K562 (cell line): ENCODE data around the gene PKP1. TPM values are rescaled to one million over a fixed set of nuclear protein-coding genes. Genes with fewer than 3 reads are reported as not detected.

Experiments used
- ATAC-seq: fragments of 200-7000 bp; cut with Tn5 transposase; 3 replicates; pipeline ENCODE4 v1.9.1; 2020; ENCODE audit warnings: moderate library complexity
- BruUV-seq: library from RNA; stranded (reverse); fragments of 400-500 nt; replicated peaks from 2 replicates; lab custom pipeline; 2021; lab: Mats Ljungman, UMichigan
- CTCF ChIA-PET: fragments of 300-600 bp; formaldehyde crosslinking; extraction: SDS; loops from one replicate; lab custom pipeline; 2021; ENCODE audit warnings: low intra/inter-chr PET ratio; lab: Yijun Ruan, JAX
- POLR2A ChIA-PET: fragments of 300-600, 350-650 bp; sonication (Branson Sonifier 250); formaldehyde crosslinking; extraction: SDS; loops from one replicate; lab custom pipeline; 2021; ENCODE audit warnings: antibody characterized with exemption, inconsistent platforms; lab: Yijun Ruan, JAX
- DNase-seq, 4 experiments: peaks; one replicate each; pipeline versions ENCODE4 v3.0.0 to v3.0.0-alpha.2; 2011 to 2018; ENCODE audit warnings: low spot score in 3 of 4, mixed read lengths in 3 of 4; ENCODE audit errors: extremely low read depth in 1 of 4
- FAIRE-seq: peaks from 2 replicates; lab custom pipeline; 2011; peaks lifted over from hg19 to GRCh38; lab: Jason Lieb, UNC
- H2AFZ ChIP-seq: 2 replicates; pipeline ENCODE4 v1.6.0; 2011; ENCODE audit warnings: low read depth, low read length, control low read depth, inconsistent platforms
- H3K27ac ChIP-seq: fragments of 200-600 bp; 3 replicates; pipeline ENCODE4 v1.8.0; 2011; ENCODE audit warnings: low read depth, mild to moderate bottlenecking, control low read depth, inconsistent platforms, low read length, moderate library complexity, mixed read lengths; ENCODE audit errors: extremely low read depth
- H3K27me3 ChIP-seq, 2 experiments: fragments of 300-600 bp in 1 of 2; 2 replicates in 1 of 2; 3 replicates in 1 of 2; pipeline versions ENCODE4 v1.6.0 to v1.8.0; 2011; ENCODE audit warnings: inconsistent platforms in 2 of 2, low read length in 2 of 2, mild to moderate bottlenecking in 1 of 2, mixed read lengths in 1 of 2, moderate library complexity in 1 of 2; ENCODE audit not compliant: control insufficient read depth in 2 of 2, insufficient read depth in 2 of 2
- H3K36me3 ChIP-seq: fragments of 300-600 bp; 3 replicates; pipeline ENCODE4 v1.8.0; 2011; ENCODE audit warnings: mild to moderate bottlenecking, low read length, inconsistent platforms; ENCODE audit not compliant: control insufficient read depth, insufficient read depth
- H3K4me1 ChIP-seq, 2 experiments: fragments of 200-600 bp in 1 of 2; replicated peaks in 1 of 2; 2 replicates in 1 of 2; 3 replicates in 1 of 2; pipeline versions ENCODE4 v1.5.1 to v1.8.0; 2011; ENCODE audit warnings: inconsistent platforms in 2 of 2, low read length in 2 of 2, mild to moderate bottlenecking in 1 of 2, mixed read lengths in 1 of 2, moderate library complexity in 1 of 2; ENCODE audit not compliant: control insufficient read depth in 2 of 2, insufficient read depth in 2 of 2
- H3K4me2 ChIP-seq: 2 replicates; pipeline ENCODE4 v1.6.1; 2011; ENCODE audit warnings: low read length, control low read depth, inconsistent platforms, mixed read lengths; ENCODE audit not compliant: insufficient read depth
- H3K4me3 ChIP-seq: fragments of 200-600 bp; sonication (generic), shearing (Covaris generic); 2 replicates; pipeline ENCODE4 v1.5.1; 2016; ENCODE audit warnings: control low read depth, inconsistent platforms
- H3K79me2 ChIP-seq: fragments of 200-600 bp; 3 replicates; pipeline ENCODE4 v1.8.0; 2011; ENCODE audit warnings: low read length, inconsistent platforms; ENCODE audit not compliant: control insufficient read depth, insufficient read depth
- H3K9ac ChIP-seq, 2 experiments: 2 replicates each; pipeline versions ENCODE4 v1.6.0 to v1.6.1; 2011; ENCODE audit warnings: low read depth in 2 of 2, low read length in 2 of 2, control low read depth in 1 of 2, inconsistent platforms in 1 of 2, mild to moderate bottlenecking in 1 of 2, mixed read lengths in 1 of 2; ENCODE audit not compliant: insufficient read depth in 1 of 2
- H3K9me1 ChIP-seq: one replicate; pipeline ENCODE4 v1.6.0; 2011; ENCODE audit warnings: inconsistent platforms, mild to moderate bottlenecking, low read length, moderate library complexity; ENCODE audit not compliant: control insufficient read depth, insufficient read depth
- H3K9me3 ChIP-seq: replicated peaks from 2 replicates; pipeline ENCODE4 v1.5.1; 2011; ENCODE audit warnings: low read depth, low read length, inconsistent platforms; ENCODE audit not compliant: control insufficient read depth, insufficient read depth
- H4K20me1 ChIP-seq: replicated peaks from 2 replicates; pipeline ENCODE4 v1.6.1; 2011; ENCODE audit warnings: low read length, inconsistent platforms, mixed read lengths; ENCODE audit not compliant: control insufficient read depth, insufficient read depth
- ATF2 ChIP-seq: sonication (generic); formaldehyde crosslinking; IDR thresholded peaks from 2 replicates; pipeline ENCODE4 v1.8.1; 2022; ENCODE audit warnings: missing genetic modification reagents
- GATAD2B ChIP-seq: fragments of 450-650 bp; IDR thresholded peaks from 2 replicates; pipeline ENCODE4 v1.6.1; 2017; ENCODE audit warnings: mild to moderate bottlenecking, borderline replicate concordance
- HDAC3 ChIP-seq: fragments of 450-650 bp; IDR thresholded peaks from 2 replicates; pipeline ENCODE4 v1.6.1; 2018; ENCODE audit warnings: borderline replicate concordance, mild to moderate bottlenecking, moderate library complexity; ENCODE audit not compliant: partially characterized antibody
- KHSRP ChIP-seq: fragments of 450-650 bp; IDR thresholded peaks from 2 replicates; pipeline ENCODE4 v1.6.1; 2017
- NEUROD1 ChIP-seq: fragments of 150-350 bp; IDR thresholded peaks from 2 replicates; pipeline ENCODE4 v1.6.1; 2014; ENCODE audit warnings: borderline replicate concordance, low read length, low read depth; ENCODE audit not compliant: partially characterized antibody
- NFATC3 ChIP-seq: fragments of 450-650 bp; IDR thresholded peaks from 2 replicates; pipeline ENCODE4 v1.6.1; 2017; ENCODE audit warnings: mild to moderate bottlenecking
- RCOR1 ChIP-seq, 2 experiments: IDR thresholded peaks; 2 replicates each; pipeline ENCODE4 v1.6.1; 2012; ENCODE audit warnings: low read depth in 2 of 2, low read length in 2 of 2, borderline replicate concordance in 1 of 2, improper control_type of control experiment in 1 of 2
- SIX5 ChIP-seq, 2 experiments: IDR thresholded peaks; 2 replicates each; pipeline ENCODE4 v1.6.1; 2011; ENCODE audit warnings: low read length in 2 of 2, borderline replicate concordance in 1 of 2, low read depth in 1 of 2, mild to moderate bottlenecking in 1 of 2, moderate library complexity in 1 of 2; ENCODE audit not compliant: insufficient read depth in 1 of 2
- TCF7L2 ChIP-seq: fragments of 150-350 bp; IDR thresholded peaks from 2 replicates; pipeline ENCODE4 v1.6.1; 2016; ENCODE audit warnings: low read depth, mild to moderate bottlenecking, low read length, moderate library complexity
- USF2 ChIP-seq: sonication (generic); formaldehyde crosslinking; IDR thresholded peaks from 2 replicates; pipeline ENCODE4 v1.5.0; 2020; ENCODE audit warnings: missing genetic modification reagents
- ZC3H11A ChIP-seq: IDR thresholded peaks from 2 replicates; pipeline ENCODE4 v1.6.1; 2012; ENCODE audit warnings: low read depth, low read length, improper control_type of control experiment
- ZKSCAN8 ChIP-seq: fragments of 200-800 bp; sonication (Bioruptor generic); IDR thresholded peaks from 2 replicates; pipeline ENCODE4 v1.6.1; 2016; ENCODE audit warnings: missing genetic modification characterization, missing compliant biosample characterization
- ZNF717 ChIP-seq: fragments of 250-450 bp; sonication (Bioruptor Pico); IDR thresholded peaks from 2 replicates; pipeline ENCODE4 v1.5.0; 2021
- WGBS: fragments of 100-300 bp; shearing (Covaris generic); methylation state at CpG from one replicate; pipeline ENCODE4 v1.1.6; 2016; ENCODE audit warnings: low coverage, mixed read lengths; ENCODE audit not compliant: insufficient coverage; ENCODE audit errors: missing lambda C conversion rate; 5-methylcytosine and 5-hydroxymethylcytosine counted together
- in situ Hi-C: fragments of 300-500 bp; cut with MboI; formaldehyde crosslinking; loops from 4 replicates; pipeline ENCODE4 v1.15.0; 2018; ENCODE audit warnings: inconsistent platforms, mixed read lengths
- intact Hi-C: fragments of 100-400 bp; cut with micrococcal nuclease; formaldehyde crosslinking; loops from 2 replicates; pipeline ENCODE4 v1.14.2; 2022
- polyA plus RNA-seq, 8 experiments: library from polyadenylated mRNA; depleted of rRNA in 4 of 8; stranded (reverse) in 5 of 8; unstranded in 3 of 8; fragments of >200 nt; fragmentation: Nextera tagmentation in 2 of 8; fragmentation: Illumina TruSeq in 1 of 8; extraction: Ambion mirVana in 2 of 8; extraction: Trizol in 1 of 8; gene quantifications; 2 replicates each; pipeline versions ENCODE4 v1.2.1 to v1.2.3, GENCODE V29; 2011 to 2014; ENCODE audit warnings: inconsistent platforms in 1 of 8, missing spikeins in 1 of 8
- total RNA-seq, 7 experiments: library from RNA; depleted of rRNA in 6 of 7; stranded (reverse); fragments of >200 nt in 6 of 7; fragmentation: Illumina TruSeq in 2 of 7; extraction: Trizol in 2 of 7; gene quantifications; 2 replicates each; pipeline versions ENCODE4 v1.2.1 to v1.2.3, GENCODE V29; 2011 to 2021; ENCODE audit warnings: low replicate concordance in 1 of 7

Gene PKP1
- total and polyA plus RNA-seq, 9 of the 15 experiments (the other 6 are each of a cell fraction or from before 2014, with no cell fraction given): not detected

DNA sequence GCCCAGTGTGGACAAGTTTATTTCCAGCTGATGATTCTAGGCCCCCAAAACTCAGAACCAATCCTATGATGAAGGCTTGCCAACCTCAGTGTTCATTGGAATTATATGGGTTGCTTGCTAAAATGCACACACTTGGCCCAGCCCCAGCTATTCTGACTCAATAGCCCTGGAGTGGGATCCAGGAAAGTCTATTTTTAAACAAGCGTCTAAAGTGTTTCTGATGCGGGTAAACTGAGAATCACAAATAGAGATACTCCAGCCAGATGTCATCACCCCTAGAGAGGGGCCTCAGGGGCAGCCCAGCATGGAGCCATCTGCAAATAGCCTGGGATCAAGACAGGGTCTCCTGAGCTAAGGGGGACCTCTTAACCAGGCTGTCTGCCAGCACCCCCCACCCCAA lies 46.0 kb downstream of the PKP1 start:
- in situ Hi-C loops (no loop called here), intact Hi-C loops (no loop called here)
- Histone ChIP-seq H3K9me1 (no peaks in the 10 kb centered on the region), H3K4me3 (no peak overlapping the region), H3K27ac (no peak overlapping the region), H3K27me3 (peaks cover 21 to 67% of the 10 kb centered on the region in 2 experiments), H3K36me3 (no peaks in the 10 kb centered on the region), H3K79me2 (no peaks in the 10 kb centered on the region), H4K20me1 (no peaks in the 10 kb centered on the region; the same call in 1 of the 2 replicates), H3K9ac (no peak overlapping the region), H3K4me1 (no peaks in the 10 kb centered on the region), H3K9me3 (no peaks in the 10 kb centered on the region), H2AFZ (no peak overlapping the region), H3K4me2 (no peak overlapping the region)
- BruUV-seq: no TSS peak
- FAIRE-seq (no peak), DNase-seq (no peak), ATAC-seq (no peak)
- TF ChIP-seq RCOR1 (IDR thresholded peaks at IDR 0.05; ENCODE audit: borderline replicate concordance in 1 of 2, low read depth in 2 of 2, low read length in 2 of 2): no peak
- no peak for TF ChIP-seq TCF7L2
- TF ChIP-seq ZNF717 (CRISPR knock-in tag): no peak
- TF ChIP-seq KHSRP: no peak
- no peak for TF ChIP-seq USF2
- TF ChIP-seq SIX5 (IDR thresholded peaks at IDR 0.05; ENCODE audit: borderline replicate concordance in 1 of 2, insufficient read depth in 1 of 2, low read depth in 1 of 2, low read length in 2 of 2): no peak
- no peak for TF ChIP-seq ZC3H11A
- no peak for TF ChIP-seq ZKSCAN8 (CRISPR knock-in tag)
- TF ChIP-seq HDAC3: no peak
- no peak for TF ChIP-seq NEUROD1
- TF ChIP-seq GATAD2B: no peak
- TF ChIP-seq ATF2 (CRISPR knock-in tag): no peak
- no peak for TF ChIP-seq NFATC3
- WGBS: 0% methylated on average over 2 of the region's 2 CpGs
- POLR2A ChIA-PET: interaction anchor here (0.6 to 1.2 kb wide), 2 partner anchors 17 to 19 kb away, joined by 3 read pairs; no protein-coding TSS in a partner anchor
- CTCF ChIA-PET: no interaction called here
